Lower lobe of right lung (tissue), 2 donors: ENCODE data around the gene TERF2IP. TPM values are rescaled to one million over a fixed set of nuclear protein-coding genes. Genes with fewer than 3 reads are reported as not detected.

ENCODE experiments used
- ATAC-seq, 2 donors: fragments of 200-7000 bp; cut with Tn5 transposase; one replicate each; pipeline ENCODE4 v1.9.1; 2020 to 2022; ENCODE audit warnings: mild to moderate bottlenecking in 2 of 2, moderate library complexity in 2 of 2
- DNase-seq: peaks from one replicate; pipeline ENCODE4 v3.0.0-alpha.2; 2020
- H3K27ac ChIP-seq: fragments of 200-600 bp; one replicate; pipeline ENCODE4 v1.8.0; 2022
- H3K27me3 ChIP-seq: fragments of 200-600 bp; one replicate; pipeline ENCODE4 v1.8.0; 2022; ENCODE audit warnings: low read depth
- H3K36me3 ChIP-seq: fragments of 200-600 bp; one replicate; pipeline ENCODE4 v1.8.0; 2022; ENCODE audit warnings: mild to moderate bottlenecking
- H3K4me1 ChIP-seq: fragments of 200-600 bp; one replicate; pipeline ENCODE4 v1.8.0; 2022
- H3K4me3 ChIP-seq: fragments of 200-600 bp; one replicate; pipeline ENCODE4 v1.8.0; 2022; ENCODE audit warnings: mild to moderate bottlenecking
- H3K9me3 ChIP-seq: fragments of 200-600 bp; one replicate; pipeline ENCODE4 v1.8.0; 2022
- intact Hi-C: fragments of 100-400 bp; cut with DNase I; formaldehyde crosslinking; loops from one replicate; pipeline ENCODE4 v1.11.0; 2022
- long read RNA-seq: library from polyadenylated mRNA; unstranded; transcript quantifications from one replicate; pipeline ENCODE4 v2.0.0, GENCODE V29; 2021
- total RNA-seq: library from RNA; stranded (reverse); fragmentation: NEBNext Ultra II Directional; extraction: Animal tissue kit (Norgen Biotek cat#: 25700); gene quantifications from one replicate; pipeline ENCODE4 v1.2.1, GENCODE V29; 2021
- TF ChIP-seq, protein P1 (sequence below): fragments of 200-600 bp; IDR thresholded peaks from one replicate; pipeline ENCODE4 v1.8.0; 2022; ENCODE audit warnings: antibody characterized with exemption, mild to moderate bottlenecking
- donor health status: DM: no; HTN: yes; CAD: no; lungs with severe emphysema.

Gene TERF2IP, protein sequence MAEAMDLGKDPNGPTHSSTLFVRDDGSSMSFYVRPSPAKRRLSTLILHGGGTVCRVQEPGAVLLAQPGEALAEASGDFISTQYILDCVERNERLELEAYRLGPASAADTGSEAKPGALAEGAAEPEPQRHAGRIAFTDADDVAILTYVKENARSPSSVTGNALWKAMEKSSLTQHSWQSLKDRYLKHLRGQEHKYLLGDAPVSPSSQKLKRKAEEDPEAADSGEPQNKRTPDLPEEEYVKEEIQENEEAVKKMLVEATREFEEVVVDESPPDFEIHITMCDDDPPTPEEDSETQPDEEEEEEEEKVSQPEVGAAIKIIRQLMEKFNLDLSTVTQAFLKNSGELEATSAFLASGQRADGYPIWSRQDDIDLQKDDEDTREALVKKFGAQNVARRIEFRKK
- 58.3 TPM for total RNA-seq
- long read RNA-seq, transcript TERF2IP-201 (3 exons, 2,118 nt), result major isoform, 195 of 217 reads
- long read RNA-seq, partial matches to known transcripts, result 2 of 217 reads
- long read RNA-seq, other reads (novel, unspliced or antisense), result 19 of 217 reads

DNA sequence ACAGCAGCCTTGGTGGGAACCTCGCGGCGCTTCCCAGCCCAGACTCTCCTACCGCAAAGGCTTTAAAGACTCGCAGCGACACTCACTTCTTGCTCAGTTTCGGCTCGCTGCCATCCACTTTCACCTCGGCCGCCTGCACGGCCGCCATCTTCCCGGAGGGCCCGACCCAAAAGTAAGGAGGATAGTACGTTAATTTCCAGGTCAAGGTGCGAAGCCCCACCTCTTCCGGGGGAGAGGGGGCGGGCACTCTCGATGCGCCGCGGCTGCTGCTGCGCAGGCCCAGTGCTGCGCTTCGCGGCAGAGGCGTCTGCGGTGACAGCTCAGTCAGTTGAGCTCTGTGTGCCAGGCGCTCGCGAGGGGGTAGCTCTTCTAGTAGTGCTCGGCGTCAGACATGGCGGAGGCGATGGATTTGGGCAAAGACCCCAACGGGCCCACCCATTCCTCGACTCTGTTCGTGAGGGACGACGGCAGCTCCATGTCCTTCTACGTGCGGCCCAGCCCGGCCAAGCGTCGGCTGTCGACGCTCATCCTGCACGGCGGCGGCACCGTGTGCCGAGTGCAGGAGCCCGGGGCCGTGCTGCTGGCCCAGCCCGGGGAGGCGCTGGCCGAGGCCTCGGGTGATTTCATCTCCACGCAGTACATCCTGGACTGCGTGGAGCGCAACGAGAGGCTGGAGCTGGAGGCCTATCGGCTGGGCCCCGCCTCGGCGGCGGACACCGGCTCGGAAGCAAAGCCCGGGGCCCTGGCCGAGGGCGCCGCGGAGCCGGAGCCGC is at the start of gene TERF2IP, which contains the start of gene KARS1:
TERF2IP (plus strand) TSS at position 282 of the 773 bp plus-strand sequence; CDS start at position 392, 110 bp downstream.
KARS1 (minus strand) TSS at position 174 of the 773 bp plus-strand sequence; CDS start at position 148, 26 bp downstream.
- intact Hi-C loops, result no loop called here
- Histone ChIP-seq H3K27ac (peak within 1 kb of the TSS; percentile 98), H3K4me3 (peak within 1 kb of the TSS; percentile 100), H3K36me3 (peaks cover 28% of the 10 kb centered on the region), H3K9me3 (no peaks in the 10 kb centered on the region), H3K4me1 (peaks cover 51% of the 10 kb centered on the region), H3K27me3 (no peaks in the 10 kb centered on the region)
- ATAC-seq (peak; percentile 98 to 99), DNase-seq (peak; percentile 95)
- TF ChIP-seq, protein P1, sequence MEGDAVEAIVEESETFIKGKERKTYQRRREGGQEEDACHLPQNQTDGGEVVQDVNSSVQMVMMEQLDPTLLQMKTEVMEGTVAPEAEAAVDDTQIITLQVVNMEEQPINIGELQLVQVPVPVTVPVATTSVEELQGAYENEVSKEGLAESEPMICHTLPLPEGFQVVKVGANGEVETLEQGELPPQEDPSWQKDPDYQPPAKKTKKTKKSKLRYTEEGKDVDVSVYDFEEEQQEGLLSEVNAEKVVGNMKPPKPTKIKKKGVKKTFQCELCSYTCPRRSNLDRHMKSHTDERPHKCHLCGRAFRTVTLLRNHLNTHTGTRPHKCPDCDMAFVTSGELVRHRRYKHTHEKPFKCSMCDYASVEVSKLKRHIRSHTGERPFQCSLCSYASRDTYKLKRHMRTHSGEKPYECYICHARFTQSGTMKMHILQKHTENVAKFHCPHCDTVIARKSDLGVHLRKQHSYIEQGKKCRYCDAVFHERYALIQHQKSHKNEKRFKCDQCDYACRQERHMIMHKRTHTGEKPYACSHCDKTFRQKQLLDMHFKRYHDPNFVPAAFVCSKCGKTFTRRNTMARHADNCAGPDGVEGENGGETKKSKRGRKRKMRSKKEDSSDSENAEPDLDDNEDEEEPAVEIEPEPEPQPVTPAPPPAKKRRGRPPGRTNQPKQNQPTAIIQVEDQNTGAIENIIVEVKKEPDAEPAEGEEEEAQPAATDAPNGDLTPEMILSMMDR, result no peak

DNA sequence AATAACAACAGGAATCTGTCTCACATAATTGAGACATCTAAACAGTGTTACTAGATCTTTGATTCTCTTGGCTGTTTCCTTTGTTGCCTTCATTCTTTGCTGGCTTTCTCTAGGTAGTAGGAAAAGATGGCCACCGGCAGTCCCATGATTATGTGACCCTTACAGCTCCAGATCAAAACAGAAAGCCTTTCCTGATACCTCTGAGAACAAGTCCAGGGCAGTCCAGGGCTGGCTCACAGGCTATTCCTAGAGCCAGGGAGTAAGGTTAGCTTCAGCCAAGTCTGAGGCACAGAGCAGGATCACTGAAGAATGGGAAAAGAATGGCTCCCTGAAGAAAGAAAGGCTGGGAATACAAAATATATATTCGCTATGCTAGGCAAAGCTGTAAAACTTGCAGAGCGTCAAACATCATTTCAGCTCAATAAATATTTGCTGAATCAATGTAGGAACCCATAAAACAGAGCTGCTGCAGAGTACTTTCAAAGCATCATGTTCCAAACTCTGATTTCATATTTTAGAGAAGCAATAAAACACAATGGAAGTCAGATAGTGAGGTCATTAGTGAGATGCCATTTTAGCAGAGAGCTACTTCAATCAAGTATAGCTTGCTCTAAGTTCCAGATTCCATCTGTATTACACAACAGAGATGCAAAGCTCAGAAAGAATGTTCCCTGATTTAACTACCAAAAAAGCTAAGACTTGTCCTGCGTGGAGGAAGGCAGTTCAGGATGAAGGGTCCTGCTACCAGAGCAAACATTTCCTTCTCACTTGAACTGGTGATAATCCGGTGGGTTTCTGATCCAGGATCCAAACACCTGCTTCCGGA is 47.9 kb upstream of the TERF2IP start:
- no peaks in the 10 kb centered on the region for H3K27me3 ChIP-seq
- TF ChIP-seq, protein P1, result no peak
- intact Hi-C loops, result no loop called here
- no peak overlapping the region for H3K4me3 ChIP-seq
- ATAC-seq (no peak), DNase-seq (no peak)
- H3K4me1 ChIP-seq, result no peaks in the 10 kb centered on the region
- H3K27ac ChIP-seq, result no peak overlapping the region
- peaks cover 62% of the 10 kb centered on the region for H3K36me3 ChIP-seq
- no peaks in the 10 kb centered on the region for H3K9me3 ChIP-seq

DNA sequence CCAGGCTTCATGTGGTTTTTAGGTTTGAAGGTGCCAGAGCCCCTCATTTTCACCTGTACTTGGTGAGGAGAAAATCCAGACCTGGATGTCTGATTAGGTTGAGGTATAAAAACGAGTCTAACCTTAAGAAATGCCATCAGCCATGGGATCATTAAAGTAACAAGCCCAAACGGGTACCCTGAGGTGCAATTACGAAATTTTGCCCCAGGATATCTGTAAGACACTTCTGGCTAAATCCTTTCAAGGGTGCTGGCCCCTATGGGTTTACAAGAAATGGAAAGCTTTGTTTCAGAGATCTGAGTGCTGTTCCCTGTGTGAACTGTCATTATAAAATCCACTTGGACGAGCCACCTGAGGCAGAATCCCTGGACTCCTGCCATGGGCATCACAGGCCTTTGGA is 44.3 kb upstream of the TERF2IP start:
- no peak overlapping the region for H3K4me3 ChIP-seq
- H3K27me3 ChIP-seq, result no peaks in the 10 kb centered on the region
- H3K4me1 ChIP-seq, result no peaks in the 10 kb centered on the region
- TF ChIP-seq, protein P1, result no peak
- intact Hi-C loops, result no loop called here
- H3K9me3 ChIP-seq, result no peaks in the 10 kb centered on the region
- H3K27ac ChIP-seq, result no peak overlapping the region
- ATAC-seq, result no peak
- DNase-seq, result no peak
- H3K36me3 ChIP-seq, result peaks cover 88% of the 10 kb centered on the region

DNA sequence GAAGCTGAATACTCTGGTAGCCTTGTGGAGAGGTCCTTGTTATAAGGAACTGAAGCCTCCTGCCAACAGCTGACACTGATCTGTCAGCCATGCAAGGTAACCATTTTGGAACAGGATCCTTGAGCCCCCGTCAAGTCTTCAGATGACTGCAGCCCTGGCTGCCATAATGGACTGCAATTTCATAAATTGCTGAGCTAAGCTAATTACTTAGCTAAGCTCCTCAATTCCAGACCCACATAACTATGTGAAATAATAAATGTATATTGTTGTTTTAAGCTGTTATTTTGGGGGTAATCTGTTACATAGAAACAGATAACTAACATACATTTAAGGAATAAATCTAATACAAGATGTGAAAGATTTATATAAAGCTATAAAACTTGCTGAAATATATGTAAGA is 41.1 kb upstream of the TERF2IP start:
- H3K27ac ChIP-seq, result no peak overlapping the region
- DNase-seq, result no peak
- H3K27me3 ChIP-seq, result no peaks in the 10 kb centered on the region
- H3K9me3 ChIP-seq, result no peaks in the 10 kb centered on the region
- intact Hi-C loops, result no loop called here
- no peaks in the 10 kb centered on the region for H3K4me1 ChIP-seq
- H3K36me3 ChIP-seq, result peaks cover 95% of the 10 kb centered on the region
- TF ChIP-seq, protein P1, result no peak
- no peak overlapping the region for H3K4me3 ChIP-seq
- no peak for ATAC-seq
